K562 (cell line): Measurements from ENCODE around the gene PODXL. TPM values are rescaled to one million over a fixed set of nuclear protein-coding genes. Genes with fewer than 3 reads are reported as not detected.

Experiments used
- ATAC-seq: fragments of 200-7000 bp; cut with Tn5 transposase; 3 replicates; pipeline ENCODE4 v1.9.1; 2020; ENCODE audit warnings: moderate library complexity
- BruUV-seq: library from RNA; stranded (reverse); fragments of 400-500 nt; replicated peaks from 2 replicates; lab custom pipeline; 2021; lab: Mats Ljungman, UMichigan
- CTCF ChIA-PET: fragments of 300-600 bp; formaldehyde crosslinking; extraction: SDS; loops from one replicate; lab custom pipeline; 2021; ENCODE audit warnings: low intra/inter-chr PET ratio; lab: Yijun Ruan, JAX
- POLR2A ChIA-PET: fragments of 300-600, 350-650 bp; sonication (Branson Sonifier 250); formaldehyde crosslinking; extraction: SDS; loops from one replicate; lab custom pipeline; 2021; ENCODE audit warnings: antibody characterized with exemption, inconsistent platforms; lab: Yijun Ruan, JAX
- DNase-seq, 4 experiments: peaks; one replicate each; pipeline versions ENCODE4 v3.0.0 to v3.0.0-alpha.2; 2011 to 2018; ENCODE audit warnings: low spot score in 3 of 4, mixed read lengths in 3 of 4; ENCODE audit errors: extremely low read depth in 1 of 4
- FAIRE-seq: peaks from 2 replicates; lab custom pipeline; 2011; peaks lifted over from hg19 to GRCh38; lab: Jason Lieb, UNC
- H2AFZ ChIP-seq: 2 replicates; pipeline ENCODE4 v1.6.0; 2011; ENCODE audit warnings: low read depth, low read length, control low read depth, inconsistent platforms
- H3K27ac ChIP-seq: fragments of 200-600 bp; 3 replicates; pipeline ENCODE4 v1.8.0; 2011; ENCODE audit warnings: low read depth, mild to moderate bottlenecking, control low read depth, inconsistent platforms, low read length, moderate library complexity, mixed read lengths; ENCODE audit errors: extremely low read depth
- H3K27me3 ChIP-seq, 2 experiments: fragments of 300-600 bp in 1 of 2; 2 replicates in 1 of 2; 3 replicates in 1 of 2; pipeline versions ENCODE4 v1.6.0 to v1.8.0; 2011; ENCODE audit warnings: inconsistent platforms in 2 of 2, low read length in 2 of 2, mild to moderate bottlenecking in 1 of 2, mixed read lengths in 1 of 2, moderate library complexity in 1 of 2; ENCODE audit not compliant: control insufficient read depth in 2 of 2, insufficient read depth in 2 of 2
- H3K36me3 ChIP-seq: fragments of 300-600 bp; 3 replicates; pipeline ENCODE4 v1.8.0; 2011; ENCODE audit warnings: mild to moderate bottlenecking, low read length, inconsistent platforms; ENCODE audit not compliant: control insufficient read depth, insufficient read depth
- H3K4me1 ChIP-seq, 2 experiments: fragments of 200-600 bp in 1 of 2; replicated peaks in 1 of 2; 2 replicates in 1 of 2; 3 replicates in 1 of 2; pipeline versions ENCODE4 v1.5.1 to v1.8.0; 2011; ENCODE audit warnings: inconsistent platforms in 2 of 2, low read length in 2 of 2, mild to moderate bottlenecking in 1 of 2, mixed read lengths in 1 of 2, moderate library complexity in 1 of 2; ENCODE audit not compliant: control insufficient read depth in 2 of 2, insufficient read depth in 2 of 2
- H3K4me2 ChIP-seq: 2 replicates; pipeline ENCODE4 v1.6.1; 2011; ENCODE audit warnings: low read length, control low read depth, inconsistent platforms, mixed read lengths; ENCODE audit not compliant: insufficient read depth
- H3K4me3 ChIP-seq: fragments of 200-600 bp; sonication (generic), shearing (Covaris generic); 2 replicates; pipeline ENCODE4 v1.5.1; 2016; ENCODE audit warnings: control low read depth, inconsistent platforms
- H3K79me2 ChIP-seq: fragments of 200-600 bp; 3 replicates; pipeline ENCODE4 v1.8.0; 2011; ENCODE audit warnings: low read length, inconsistent platforms; ENCODE audit not compliant: control insufficient read depth, insufficient read depth
- H3K9ac ChIP-seq, 2 experiments: 2 replicates each; pipeline versions ENCODE4 v1.6.0 to v1.6.1; 2011; ENCODE audit warnings: low read depth in 2 of 2, low read length in 2 of 2, control low read depth in 1 of 2, inconsistent platforms in 1 of 2, mild to moderate bottlenecking in 1 of 2, mixed read lengths in 1 of 2; ENCODE audit not compliant: insufficient read depth in 1 of 2
- H3K9me1 ChIP-seq: one replicate; pipeline ENCODE4 v1.6.0; 2011; ENCODE audit warnings: inconsistent platforms, mild to moderate bottlenecking, low read length, moderate library complexity; ENCODE audit not compliant: control insufficient read depth, insufficient read depth
- H3K9me3 ChIP-seq: replicated peaks from 2 replicates; pipeline ENCODE4 v1.5.1; 2011; ENCODE audit warnings: low read depth, low read length, inconsistent platforms; ENCODE audit not compliant: control insufficient read depth, insufficient read depth
- H4K20me1 ChIP-seq: replicated peaks from 2 replicates; pipeline ENCODE4 v1.6.1; 2011; ENCODE audit warnings: low read length, inconsistent platforms, mixed read lengths; ENCODE audit not compliant: control insufficient read depth, insufficient read depth
- ESRRB ChIP-seq: fragments of 250-450 bp; sonication (Bioruptor Pico); IDR thresholded peaks from 2 replicates; pipeline ENCODE4 v1.5.0; 2020; ENCODE audit warnings: mild to moderate bottlenecking, moderate library complexity, borderline replicate concordance
- ZNF76 ChIP-seq: fragments of 250-450 bp; sonication (Bioruptor Pico); IDR thresholded peaks from 2 replicates; pipeline ENCODE4 v1.4.0; 2020; ENCODE audit warnings: mild to moderate bottlenecking, moderate library complexity, borderline replicate concordance
- WGBS: fragments of 100-300 bp; shearing (Covaris generic); methylation state at CpG from one replicate; pipeline ENCODE4 v1.1.6; 2016; ENCODE audit warnings: low coverage, mixed read lengths; ENCODE audit not compliant: insufficient coverage; ENCODE audit errors: missing lambda C conversion rate; 5-methylcytosine and 5-hydroxymethylcytosine counted together
- in situ Hi-C: fragments of 300-500 bp; cut with MboI; formaldehyde crosslinking; loops from 4 replicates; pipeline ENCODE4 v1.15.0; 2018; ENCODE audit warnings: inconsistent platforms, mixed read lengths
- intact Hi-C: fragments of 100-400 bp; cut with micrococcal nuclease; formaldehyde crosslinking; loops from 2 replicates; pipeline ENCODE4 v1.14.2; 2022
- polyA plus RNA-seq, 8 experiments: library from polyadenylated mRNA; depleted of rRNA in 4 of 8; stranded (reverse) in 5 of 8; unstranded in 3 of 8; fragments of >200 nt; fragmentation: Nextera tagmentation in 2 of 8; fragmentation: Illumina TruSeq in 1 of 8; extraction: Ambion mirVana in 2 of 8; extraction: Trizol in 1 of 8; gene quantifications; 2 replicates each; pipeline versions ENCODE4 v1.2.1 to v1.2.3, GENCODE V29; 2011 to 2014; ENCODE audit warnings: inconsistent platforms in 1 of 8, missing spikeins in 1 of 8
- total RNA-seq, 7 experiments: library from RNA; depleted of rRNA in 6 of 7; stranded (reverse); fragments of >200 nt in 6 of 7; fragmentation: Illumina TruSeq in 2 of 7; extraction: Trizol in 2 of 7; gene quantifications; 2 replicates each; pipeline versions ENCODE4 v1.2.1 to v1.2.3, GENCODE V29; 2011 to 2021; ENCODE audit warnings: low replicate concordance in 1 of 7
- TF ChIP-seq, protein P1 (sequence below): sonication (generic); formaldehyde crosslinking; IDR thresholded peaks from 2 replicates; pipeline ENCODE4 v1.8.0; 2022; ENCODE audit warnings: mild to moderate bottlenecking, missing genetic modification reagents
- TF ChIP-seq, protein P2 (sequence below): sonication (generic); IDR thresholded peaks from 2 replicates; pipeline ENCODE4 v1.6.1; 2016

The PODXL gene
- total and polyA plus RNA-seq, 9 of the 15 experiments (the other 6 are each of a cell fraction or from before 2014, with no cell fraction given) = 0.01 to 0.73 (median 0.07) TPM

DNA sequence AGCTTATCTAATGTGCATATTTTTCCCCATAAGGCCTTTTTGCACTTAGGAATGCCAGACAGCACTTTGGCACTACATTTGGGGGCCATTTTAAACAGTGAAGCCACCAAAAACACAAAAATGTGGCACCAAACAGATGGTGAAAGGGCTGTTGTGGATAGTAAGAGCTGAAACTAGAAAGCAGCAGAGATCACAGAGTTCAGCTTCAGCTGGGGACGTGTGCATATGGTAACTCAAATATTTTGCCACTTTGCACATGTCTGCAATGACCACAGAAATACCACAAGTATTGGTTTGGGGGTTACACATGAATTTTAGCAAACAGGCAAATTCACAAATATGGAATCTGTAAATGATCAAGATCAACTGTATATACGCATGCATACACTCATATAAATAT lies 72.8 kb downstream of the PODXL start:
- Histone ChIP-seq H3K27ac (no peak overlapping the region), H3K27me3 (no peaks in the 10 kb centered on the region), H3K79me2 (no peaks in the 10 kb centered on the region), H4K20me1 (no peaks in the 10 kb centered on the region), H3K9me1 (no peaks in the 10 kb centered on the region), H3K9me3 (no peaks in the 10 kb centered on the region), H3K4me3 (no peak overlapping the region), H3K36me3 (peaks cover 23% of the 10 kb centered on the region; the same call in 2 of the 3 replicates), H2AFZ (no peak overlapping the region), H3K4me2 (no peak overlapping the region), H3K4me1 (no peaks in the 10 kb centered on the region), H3K9ac (no peak overlapping the region)
- intact Hi-C loops (no loop called here), in situ Hi-C loops (no loop called here)
- no peak for ATAC-seq
- WGBS = 100% methylated on average over 2 of the region's 2 CpGs
- POLR2A ChIA-PET = interaction anchor here (1.1 kb wide), 1 partner anchor 12 kb away, joined by 3 read pairs; no protein-coding TSS in a partner anchor
- no TSS peak for BruUV-seq
- TF ChIP-seq, protein P1, sequence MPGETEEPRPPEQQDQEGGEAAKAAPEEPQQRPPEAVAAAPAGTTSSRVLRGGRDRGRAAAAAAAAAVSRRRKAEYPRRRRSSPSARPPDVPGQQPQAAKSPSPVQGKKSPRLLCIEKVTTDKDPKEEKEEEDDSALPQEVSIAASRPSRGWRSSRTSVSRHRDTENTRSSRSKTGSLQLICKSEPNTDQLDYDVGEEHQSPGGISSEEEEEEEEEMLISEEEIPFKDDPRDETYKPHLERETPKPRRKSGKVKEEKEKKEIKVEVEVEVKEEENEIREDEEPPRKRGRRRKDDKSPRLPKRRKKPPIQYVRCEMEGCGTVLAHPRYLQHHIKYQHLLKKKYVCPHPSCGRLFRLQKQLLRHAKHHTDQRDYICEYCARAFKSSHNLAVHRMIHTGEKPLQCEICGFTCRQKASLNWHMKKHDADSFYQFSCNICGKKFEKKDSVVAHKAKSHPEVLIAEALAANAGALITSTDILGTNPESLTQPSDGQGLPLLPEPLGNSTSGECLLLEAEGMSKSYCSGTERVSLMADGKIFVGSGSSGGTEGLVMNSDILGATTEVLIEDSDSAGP (CRISPR knock-in tag) = no peak
- no peak for FAIRE-seq
- CTCF ChIA-PET = no interaction called here
- no peak for DNase-seq

DNA sequence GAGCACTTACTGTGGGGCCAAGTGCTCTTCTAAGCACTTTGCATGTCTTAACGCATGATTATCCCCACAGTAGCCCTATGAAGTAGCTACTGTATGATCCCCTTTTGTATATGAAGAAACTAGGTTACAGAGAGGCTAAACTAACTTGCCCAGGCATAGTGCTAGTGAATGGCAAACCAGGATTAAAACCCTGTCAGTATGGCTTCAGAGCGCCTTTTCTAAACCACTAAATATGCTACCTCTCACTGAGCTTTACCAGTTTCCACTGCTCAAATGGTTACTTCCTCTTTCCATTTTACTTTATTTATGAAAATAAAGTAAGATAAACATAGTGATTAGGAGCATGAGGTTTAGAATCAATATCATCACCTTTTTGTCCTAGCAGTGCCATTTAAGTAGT lies 73.6 kb downstream of the PODXL start:
- no peak for ATAC-seq
- no peaks in the 10 kb centered on the region for H3K9me1 ChIP-seq
- no peak for DNase-seq
- H3K36me3 ChIP-seq = peaks cover 21% of the 10 kb centered on the region; the same call in 2 of the 3 replicates
- no peak for FAIRE-seq
- no peaks in the 10 kb centered on the region for H3K27me3 ChIP-seq
- intact Hi-C loops (no loop called here), in situ Hi-C loops (no loop called here)
- H2AFZ ChIP-seq = no peak overlapping the region
- H3K4me1 ChIP-seq = no peaks in the 10 kb centered on the region
- H3K4me2 ChIP-seq = no peak overlapping the region
- H3K27ac ChIP-seq = no peak overlapping the region
- no peaks in the 10 kb centered on the region for H3K9me3 ChIP-seq
- H3K79me2 ChIP-seq = no peaks in the 10 kb centered on the region
- no peaks in the 10 kb centered on the region for H4K20me1 ChIP-seq
- TF ChIP-seq ESRRB (CRISPR knock-in tag) (no peak), ZNF76 (no peak)
- TF ChIP-seq, protein P2, sequence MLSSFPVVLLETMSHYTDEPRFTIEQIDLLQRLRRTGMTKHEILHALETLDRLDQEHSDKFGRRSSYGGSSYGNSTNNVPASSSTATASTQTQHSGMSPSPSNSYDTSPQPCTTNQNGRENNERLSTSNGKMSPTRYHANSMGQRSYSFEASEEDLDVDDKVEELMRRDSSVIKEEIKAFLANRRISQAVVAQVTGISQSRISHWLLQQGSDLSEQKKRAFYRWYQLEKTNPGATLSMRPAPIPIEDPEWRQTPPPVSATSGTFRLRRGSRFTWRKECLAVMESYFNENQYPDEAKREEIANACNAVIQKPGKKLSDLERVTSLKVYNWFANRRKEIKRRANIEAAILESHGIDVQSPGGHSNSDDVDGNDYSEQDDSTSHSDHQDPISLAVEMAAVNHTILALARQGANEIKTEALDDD = peak; percentile 37; the same call in 1 of the 2 replicates
- POLR2A ChIA-PET = no interaction called here
- CTCF ChIA-PET = no interaction called here
- no TSS peak for BruUV-seq
- H3K9ac ChIP-seq = no peak overlapping the region
- H3K4me3 ChIP-seq = no peak overlapping the region
- 100% methylated on average over 2 of the region's 2 CpGs for WGBS
